ENCODE data around the gene INPP4A.

INPP4A gene

GRCh38 chr2:98476192-98476868, 31.7 kb downstream of the INPP4A start:
- no peak for DNase-seq (ENCODE audit: low read depth)

DNA sequence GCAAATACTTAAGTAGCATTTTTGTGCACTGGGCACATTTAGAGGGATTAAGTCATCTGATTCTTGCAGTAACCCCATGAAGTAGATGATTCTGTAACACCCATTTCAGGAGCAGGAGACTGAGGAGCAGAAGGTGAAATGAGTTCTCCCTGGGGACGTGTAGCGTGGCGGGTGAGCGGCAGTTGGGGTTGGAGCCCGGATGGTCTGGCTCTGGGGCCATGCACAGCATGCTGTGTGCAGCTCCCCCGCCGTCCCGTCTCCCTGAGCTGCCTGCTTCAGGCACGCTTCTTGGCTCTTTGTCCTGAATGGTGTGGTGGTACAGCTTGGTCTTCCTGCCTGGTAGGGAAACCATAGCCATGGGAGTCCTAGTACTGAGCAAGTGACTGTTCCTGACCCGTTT, 32.4 kb downstream of the INPP4A start:
- no peak for DNase-seq (ENCODE audit: low read depth)

DNA sequence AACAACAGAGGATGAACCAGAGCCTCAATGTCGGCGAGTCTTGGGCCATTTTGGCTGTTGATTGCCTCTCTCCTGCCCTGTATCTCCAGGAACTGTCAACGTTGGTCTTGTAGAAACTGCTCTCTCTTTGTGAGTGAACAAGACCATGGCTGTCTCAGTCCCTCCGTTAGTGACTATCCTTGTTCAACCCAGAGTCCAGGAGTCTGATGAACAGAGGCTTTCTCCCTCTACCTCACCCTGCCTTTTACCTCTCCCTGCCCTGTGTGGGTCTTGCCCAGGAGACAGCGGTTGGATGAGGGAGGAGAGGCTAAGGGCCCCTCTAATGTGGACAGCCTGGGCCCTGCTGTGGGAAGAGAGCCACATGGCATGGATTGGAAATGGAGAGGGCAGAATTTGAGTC, 32.8 kb downstream of the INPP4A start:
- no peak for DNase-seq (ENCODE audit: low read depth)

DNA sequence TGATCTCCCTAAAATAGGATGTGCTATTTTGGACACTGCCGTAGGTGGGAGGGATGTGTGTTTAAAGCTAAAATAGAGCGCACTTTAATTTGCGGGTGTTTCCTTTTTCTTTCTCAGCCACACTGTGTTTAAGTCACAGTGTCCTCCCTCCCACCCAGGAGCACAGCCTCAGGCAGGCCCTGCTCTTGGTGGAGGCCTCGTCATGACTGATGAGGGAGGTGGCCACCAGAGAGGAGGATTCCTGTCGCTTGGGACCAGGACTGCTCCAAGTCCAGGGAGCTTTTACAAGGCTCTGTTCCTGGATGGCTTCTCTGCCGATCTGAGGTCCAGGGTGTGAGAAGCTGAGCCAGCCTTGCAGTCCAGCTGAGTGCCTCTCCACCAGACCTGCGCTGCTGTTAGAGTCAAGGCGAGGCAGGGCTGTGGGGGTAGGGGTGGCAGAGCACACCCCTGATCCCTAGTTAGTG, 33.5 kb downstream of the INPP4A start:
- no peak for DNase-seq (ENCODE audit: low read depth)

DNA sequence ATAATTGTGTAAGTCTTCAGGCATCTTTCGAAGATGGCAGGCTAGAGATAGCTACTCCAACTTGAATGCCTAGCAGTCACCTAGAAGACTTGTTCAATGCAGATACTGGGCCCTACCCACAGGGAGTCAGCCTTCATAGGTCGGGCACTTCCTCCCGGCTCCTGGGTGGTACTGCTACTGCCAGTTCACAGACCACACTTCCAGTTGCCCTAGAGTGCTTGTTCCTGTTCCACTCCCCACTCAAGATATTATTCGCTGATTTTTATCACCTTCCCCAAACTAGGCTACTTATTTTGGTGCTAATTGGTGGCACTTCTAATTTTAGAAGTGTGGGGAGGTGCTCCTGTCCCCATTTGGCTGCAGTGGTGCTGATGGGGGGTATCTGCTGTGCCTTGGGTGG, 34.2 kb downstream of the INPP4A start:
- DNase-seq (ENCODE audit: low read depth), result no peak

- no peak for DNase-seq (ENCODE audit: low read depth)
Observed at GRCh38 chr2:98479371-98479770, 34.7 kb downstream of the INPP4A start.

- DNase-seq (ENCODE audit: low read depth), result no peak
Observed at GRCh38 chr2:98479959-98480524, 35.4 kb downstream of the INPP4A start.

GRCh38 chr2:98480598-98480997, 35.9 kb downstream of the INPP4A start:
- no peak for DNase-seq (ENCODE audit: low read depth)

DNA sequence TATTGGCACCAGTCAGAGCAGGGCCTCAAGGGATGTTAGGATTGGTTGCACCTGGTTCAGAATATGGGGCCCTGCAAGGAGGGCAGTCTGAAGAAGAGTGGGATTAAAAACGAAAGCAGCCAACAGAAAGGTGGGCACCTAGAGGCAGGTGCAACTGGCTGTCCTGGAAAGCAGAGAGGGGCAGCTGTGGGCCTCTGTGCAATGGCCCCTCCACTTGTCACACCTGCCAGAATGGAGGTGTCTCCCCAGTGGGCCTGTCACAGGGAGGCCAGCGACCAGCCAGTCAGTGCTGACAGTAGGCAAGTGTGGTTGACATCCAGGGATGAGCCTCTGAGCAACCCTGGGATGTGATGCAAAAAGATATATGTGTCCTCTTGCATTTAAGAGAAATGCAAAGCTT, 37.7 kb downstream of the INPP4A start:
- DNase-seq (ENCODE audit: low read depth), result no peak

GRCh38 chr2:98483257-98483861, 38.7 kb downstream of the INPP4A start:
- no peak for DNase-seq (ENCODE audit: low read depth)

- no peak for DNase-seq (ENCODE audit: low read depth)
Observed at GRCh38 chr2:98484121-98484557, 39.5 kb downstream of the INPP4A start.

GRCh38 chr2:98484652-98485452, 40.2 kb downstream of the INPP4A start:
- DNase-seq (ENCODE audit: low read depth), result no peak

DNA sequence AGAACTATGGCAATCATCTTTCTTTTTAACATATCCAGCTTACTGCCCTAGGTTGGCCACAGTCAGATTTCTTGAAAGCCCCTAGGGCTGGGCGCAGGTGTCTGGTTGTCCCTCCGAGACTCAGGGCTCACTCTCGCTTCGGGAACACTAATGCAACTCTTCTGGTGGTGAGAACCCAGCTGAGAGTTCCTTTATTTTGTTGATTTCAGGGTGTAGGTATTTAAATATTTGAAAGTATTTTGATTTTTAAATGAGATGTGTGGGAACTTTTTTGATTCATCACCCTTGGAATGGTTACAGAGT, 40.7 kb downstream of the INPP4A start:
- DNase-seq (ENCODE audit: low read depth), result no peak

GRCh38 chr2:98486374-98486981, 41.8 kb downstream of the INPP4A start:
- DNase-seq (ENCODE audit: low read depth), result no peak

- no peak for DNase-seq (ENCODE audit: low read depth)
Observed at GRCh38 chr2:98487101-98487805, 42.6 kb downstream of the INPP4A start.

DNA sequence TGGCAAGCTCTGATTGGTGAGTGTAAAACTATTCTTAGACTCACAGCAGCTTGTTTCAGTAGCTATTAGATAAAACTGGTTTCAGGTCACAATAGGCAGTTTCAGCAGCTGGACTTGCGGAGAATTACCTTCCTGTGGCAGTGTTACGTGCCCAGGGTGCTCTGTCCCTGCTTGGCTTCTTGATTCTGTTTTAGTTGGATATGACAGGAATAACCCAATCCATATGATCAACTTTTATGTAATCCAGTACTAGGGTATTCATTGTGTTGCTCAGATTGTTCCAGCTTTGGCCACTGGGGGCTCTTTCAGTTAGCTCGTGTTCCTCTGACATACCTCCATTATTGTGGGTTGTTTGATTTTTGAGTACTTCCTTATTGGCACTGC, 43.1 kb downstream of the INPP4A start:
- DNase-seq (ENCODE audit: low read depth), result no peak

DNA sequence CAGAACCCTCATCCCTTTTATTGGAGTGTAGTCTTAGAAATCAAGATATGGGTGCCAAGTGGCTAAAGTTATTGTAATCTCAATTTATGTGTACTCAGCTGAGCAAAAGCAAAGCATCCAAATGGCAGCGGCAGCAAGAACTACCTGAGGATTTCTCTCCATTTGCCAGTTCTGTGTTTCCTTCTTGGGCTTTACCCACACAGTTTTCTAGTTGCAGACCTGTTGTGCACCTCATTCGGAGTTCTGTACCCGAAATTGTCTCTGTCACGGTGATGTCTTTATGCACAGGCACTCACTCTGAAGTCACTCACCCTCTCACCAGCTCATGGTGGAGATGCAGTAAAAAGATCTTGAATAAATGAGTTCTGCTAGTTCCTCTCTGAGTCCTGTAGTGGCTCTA, 43.6 kb downstream of the INPP4A start:
- DNase-seq (ENCODE audit: low read depth), result no peak

DNA sequence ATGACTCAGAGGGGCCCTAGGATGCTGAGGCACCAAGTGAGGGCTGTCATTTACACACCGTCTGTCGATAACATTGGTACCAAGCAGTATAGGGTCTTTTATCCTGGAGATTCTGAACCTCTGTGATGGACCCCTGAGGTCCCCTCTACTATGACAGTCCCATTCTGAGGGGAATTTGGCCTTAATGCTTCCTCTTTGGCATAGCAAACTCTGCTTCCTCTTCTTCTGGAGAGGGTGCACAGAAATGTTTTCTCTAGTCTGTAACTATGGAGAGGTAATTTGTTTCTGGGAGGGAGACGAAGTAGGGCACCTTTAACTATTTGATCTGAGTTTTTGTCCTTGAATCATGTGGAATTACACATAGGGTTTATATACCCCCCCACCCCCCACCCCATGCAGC, 44.8 kb downstream of the INPP4A start:
- DNase-seq (ENCODE audit: low read depth), result no peak

- DNase-seq (ENCODE audit: low read depth), result no peak
Observed at GRCh38 chr2:98489971-98490962, 45.6 kb downstream of the INPP4A start.

GRCh38 chr2:98492441-98492840, 47.8 kb downstream of the INPP4A start:
- DNase-seq (ENCODE audit: low read depth), result no peak

- no peak for DNase-seq (ENCODE audit: low read depth)
Observed at GRCh38 chr2:98494699-98495098, 50.0 kb downstream of the INPP4A start.

Measured in activated T-helper 9 cell treated with anti-CD3 and anti-CD28 coated beads, Interleukin-2, amount 50 U/mL, for 16 hours (primary cell).